Fibroblast of lung (primary cell): ENCODE measurements around the gene AP5M1. TPM values are rescaled to one million over a fixed set of nuclear protein-coding genes. Genes with fewer than 3 reads are reported as not detected.
A peak's percentile ranks its signal among the peaks of the same experiment; 100 is the strongest.

Experiments used
- DNase-seq, 2 donors: peaks; one replicate each; pipeline versions ENCODE4 v3.0.0 to v3.0.0-alpha.2; 2010; ENCODE audit warnings: low read depth in 2 of 2
- H2AFZ ChIP-seq: 2 replicates; pipeline ENCODE4 v1.5.1; 2012; ENCODE audit warnings: low read length, control low read depth, inconsistent platforms
- H3K27ac ChIP-seq: 2 replicates; pipeline ENCODE4 v1.5.1; 2011; ENCODE audit warnings: low read length, control low read depth; ENCODE audit not compliant: insufficient read depth
- H3K27me3 ChIP-seq: 2 replicates; pipeline ENCODE4 v1.5.1; 2011; ENCODE audit warnings: mild to moderate bottlenecking, low read length; ENCODE audit not compliant: control insufficient read depth, insufficient read depth
- H3K36me3 ChIP-seq: 2 replicates; pipeline ENCODE4 v1.5.1; 2011; ENCODE audit warnings: low read length; ENCODE audit not compliant: control insufficient read depth, insufficient read depth
- H3K4me1 ChIP-seq: 2 replicates; pipeline ENCODE4 v1.5.1; 2011; ENCODE audit warnings: low read length; ENCODE audit not compliant: control insufficient read depth, insufficient read depth; ENCODE audit errors: extremely low read depth
- H3K4me2 ChIP-seq: 2 replicates; pipeline ENCODE4 v1.5.1; 2011; ENCODE audit warnings: low read length, control low read depth; ENCODE audit not compliant: insufficient read depth; ENCODE audit errors: extremely low read depth
- H3K4me3 ChIP-seq, 4 experiments: fragments of 200-600 bp in 1 of 4; sonication (generic) in 1 of 4; replicated peaks in 1 of 4; 2 replicates each; pipeline ENCODE4 v1.5.1; 2011 to 2016; ENCODE audit warnings: low read length in 4 of 4, low read depth in 3 of 4, mild to moderate bottlenecking in 3 of 4, control low read depth in 2 of 4, inconsistent platforms in 1 of 4, mixed read lengths in 1 of 4; ENCODE audit not compliant: insufficient read depth in 1 of 4; ENCODE audit errors: control extremely low read depth in 1 of 4
- H3K79me2 ChIP-seq: 2 replicates; pipeline ENCODE4 v1.5.1; 2012; ENCODE audit warnings: mild to moderate bottlenecking, low read length, inconsistent platforms; ENCODE audit not compliant: control insufficient read depth, insufficient read depth
- H3K9ac ChIP-seq: 2 replicates; pipeline ENCODE4 v1.5.1; 2011; ENCODE audit warnings: mild to moderate bottlenecking, low read length, control low read depth; ENCODE audit not compliant: insufficient read depth
- H3K9me3 ChIP-seq: 2 replicates; pipeline ENCODE4 v1.5.1; 2012; ENCODE audit warnings: low read depth, low read length; ENCODE audit not compliant: control insufficient read depth, insufficient read depth
- H4K20me1 ChIP-seq: 2 replicates; pipeline ENCODE4 v1.5.1; 2011; ENCODE audit warnings: low read length; ENCODE audit not compliant: control insufficient read depth, insufficient read depth; ENCODE audit errors: extremely low read depth
- EZH2 ChIP-seq: IDR thresholded peaks from 2 replicates; pipeline ENCODE4 v1.5.1; 2012; ENCODE audit warnings: low read length, control low read depth, mild to moderate bottlenecking; ENCODE audit errors: missing control alignments
- polyA minus RNA-seq: library from RNA; depleted of rRNA, polyadenylated mRNA; stranded (reverse); fragments of >200 nt; gene quantifications from 2 replicates; pipeline ENCODE4 v1.2.3, GENCODE V29; 2011; ENCODE audit warnings: low replicate concordance
- polyA plus RNA-seq, 2 donors: library from polyadenylated mRNA; depleted of rRNA in 1 of 2; stranded (reverse) in 1 of 2; unstranded in 1 of 2; fragments of >200 nt; gene quantifications; 2 replicates each; pipeline ENCODE4 v1.2.1, GENCODE V29; 2011 to 2012; ENCODE audit warnings: missing spikeins in 1 of 2
- total RNA-seq: library from RNA; depleted of rRNA; stranded (reverse); fragments of >200 nt; gene quantifications from 2 replicates; pipeline ENCODE4 v1.2.1, GENCODE V29; 2014
- TF ChIP-seq, protein P1 (sequence below), 2 donors: IDR thresholded peaks in 1 of 2; conservative IDR thresholded peaks in 1 of 2; 1 replicate in 1 of 2; 2 replicates in 1 of 2; pipeline ENCODE4 v1.5.1; 2011 to 2012; ENCODE audit warnings: low read length in 2 of 2, control low read depth in 1 of 2, inconsistent platforms in 1 of 2, low read depth in 1 of 2, mild to moderate bottlenecking in 1 of 2

Gene AP5M1, protein sequence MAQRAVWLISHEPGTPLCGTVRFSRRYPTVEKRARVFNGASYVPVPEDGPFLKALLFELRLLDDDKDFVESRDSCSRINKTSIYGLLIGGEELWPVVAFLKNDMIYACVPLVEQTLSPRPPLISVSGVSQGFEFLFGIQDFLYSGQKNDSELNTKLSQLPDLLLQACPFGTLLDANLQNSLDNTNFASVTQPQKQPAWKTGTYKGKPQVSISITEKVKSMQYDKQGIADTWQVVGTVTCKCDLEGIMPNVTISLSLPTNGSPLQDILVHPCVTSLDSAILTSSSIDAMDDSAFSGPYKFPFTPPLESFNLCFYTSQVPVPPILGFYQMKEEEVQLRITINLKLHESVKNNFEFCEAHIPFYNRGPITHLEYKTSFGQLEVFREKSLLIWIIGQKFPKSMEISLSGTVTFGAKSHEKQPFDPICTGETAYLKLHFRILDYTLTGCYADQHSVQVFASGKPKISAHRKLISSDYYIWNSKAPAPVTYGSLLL
- 13.9 and 15.2 TPM in 2 replicates for total RNA-seq
- 28.8 and 40.2 TPM in 2 replicates for polyA plus RNA-seq
- polyA plus RNA-seq (2012): 16.4 and 21.5 TPM in 2 replicates
- polyA minus RNA-seq: 20.9 and 23.9 TPM in 2 replicates

DNA sequence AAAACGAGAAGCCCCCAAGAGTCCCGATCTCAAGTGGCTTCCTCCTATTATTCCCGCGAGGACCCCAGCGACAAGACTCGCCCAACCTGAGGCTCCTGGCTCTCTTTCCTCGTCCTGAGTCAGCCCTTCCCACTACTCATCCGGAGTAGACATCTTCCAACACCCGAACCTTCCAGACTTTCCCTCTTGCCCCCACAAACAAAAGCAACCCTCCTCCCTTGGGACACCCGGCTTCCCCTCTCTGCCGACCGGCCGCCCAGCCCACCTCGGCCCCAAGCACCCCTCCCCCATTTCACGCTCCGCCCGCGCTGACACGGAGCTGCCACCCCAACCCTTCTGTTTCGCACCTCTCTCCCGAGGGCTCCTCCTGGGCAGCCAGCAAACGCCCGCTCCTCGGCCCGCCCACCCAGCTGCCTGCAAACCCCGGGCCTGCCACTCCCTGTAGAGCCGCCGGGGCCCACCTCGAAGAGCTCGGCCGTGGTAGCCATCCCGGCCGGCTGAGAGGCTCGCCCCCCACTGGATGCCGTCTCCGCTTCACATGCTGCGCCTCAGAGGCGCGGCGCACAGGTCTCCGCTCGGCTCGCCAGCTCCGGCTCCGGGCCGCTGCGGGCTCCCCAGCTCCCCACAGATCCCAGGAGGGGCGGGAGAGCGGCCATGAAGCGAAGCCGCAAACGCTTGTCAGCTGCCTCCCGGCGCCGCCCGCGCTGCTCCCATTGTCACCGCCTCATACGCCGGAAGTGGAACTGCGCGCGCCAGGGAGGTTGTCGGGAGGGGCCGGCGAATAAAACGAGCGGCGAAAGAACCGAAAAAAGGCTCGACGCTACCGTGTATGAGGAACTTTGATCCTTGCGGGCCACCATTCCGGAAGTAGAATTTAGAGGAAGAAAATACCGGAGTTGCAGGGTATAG is at the start of gene AP5M1, which contains the start of gene EXOC5:
TSS of gene AP5M1 (plus strand) at position 811 of the 909 bp plus-strand sequence. CDS start 344 bp downstream, outside the sequence.
TSS of gene EXOC5 (minus strand) at position 745 of the 909 bp plus-strand sequence. CDS start at position 488, 257 bp downstream.
- Histone ChIP-seq H3K9me3 (no peaks in the 10 kb centered on the region), H3K27ac (peak within 1 kb of the TSS; percentile 76), H3K4me2 (peak within 1 kb of the TSS; percentile 88), H3K9ac (peak within 1 kb of the TSS; percentile 85), H3K36me3 (no peaks in the 10 kb centered on the region), H2AFZ (peak within 1 kb of the TSS; percentile 61), H4K20me1 (no peaks in the 10 kb centered on the region), H3K4me1 (no peaks in the 10 kb centered on the region), H3K27me3 (no peaks in the 10 kb centered on the region), H3K4me3 (peak within 1 kb of the TSS; percentile 29 to 100 (median 67)), H3K79me2 (peaks cover 72% of the 10 kb centered on the region)
- no peak for TF ChIP-seq EZH2
- TF ChIP-seq, protein P1, sequence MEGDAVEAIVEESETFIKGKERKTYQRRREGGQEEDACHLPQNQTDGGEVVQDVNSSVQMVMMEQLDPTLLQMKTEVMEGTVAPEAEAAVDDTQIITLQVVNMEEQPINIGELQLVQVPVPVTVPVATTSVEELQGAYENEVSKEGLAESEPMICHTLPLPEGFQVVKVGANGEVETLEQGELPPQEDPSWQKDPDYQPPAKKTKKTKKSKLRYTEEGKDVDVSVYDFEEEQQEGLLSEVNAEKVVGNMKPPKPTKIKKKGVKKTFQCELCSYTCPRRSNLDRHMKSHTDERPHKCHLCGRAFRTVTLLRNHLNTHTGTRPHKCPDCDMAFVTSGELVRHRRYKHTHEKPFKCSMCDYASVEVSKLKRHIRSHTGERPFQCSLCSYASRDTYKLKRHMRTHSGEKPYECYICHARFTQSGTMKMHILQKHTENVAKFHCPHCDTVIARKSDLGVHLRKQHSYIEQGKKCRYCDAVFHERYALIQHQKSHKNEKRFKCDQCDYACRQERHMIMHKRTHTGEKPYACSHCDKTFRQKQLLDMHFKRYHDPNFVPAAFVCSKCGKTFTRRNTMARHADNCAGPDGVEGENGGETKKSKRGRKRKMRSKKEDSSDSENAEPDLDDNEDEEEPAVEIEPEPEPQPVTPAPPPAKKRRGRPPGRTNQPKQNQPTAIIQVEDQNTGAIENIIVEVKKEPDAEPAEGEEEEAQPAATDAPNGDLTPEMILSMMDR (conservative IDR thresholded peaks at IDR 0.05 in 1 of 2, IDR thresholded peaks at IDR 0.05 in 1 of 2; ENCODE audit: low read depth in 1 of 2, low read length in 2 of 2): no peak
- DNase-seq: peak; percentile 94

DNA sequence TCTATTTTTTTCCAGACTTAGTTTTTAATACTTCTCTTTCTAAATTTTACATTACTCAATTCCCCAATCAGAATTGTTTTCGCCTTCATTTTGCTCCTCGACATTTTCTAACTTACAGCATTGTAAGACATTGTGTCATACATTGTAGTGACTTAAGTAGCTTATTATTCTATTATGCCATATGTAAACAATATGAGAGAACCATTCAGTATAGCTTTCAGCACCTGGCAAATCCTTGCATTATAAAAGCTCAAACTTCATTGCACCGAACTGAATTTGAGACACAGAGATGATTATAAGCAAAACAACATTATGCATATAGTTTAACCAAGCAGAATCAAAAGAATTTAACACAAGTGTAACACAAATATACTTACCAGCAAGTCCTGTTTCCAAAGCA is 46.8 kb upstream of the AP5M1 start:
- no peak overlapping the region for H3K9ac ChIP-seq
- no peak for TF ChIP-seq EZH2
- TF ChIP-seq, protein P1 (conservative IDR thresholded peaks at IDR 0.05 in 1 of 2, IDR thresholded peaks at IDR 0.05 in 1 of 2; ENCODE audit: low read depth in 1 of 2, low read length in 2 of 2): no peak

More for the DNA sequence above, 46.8 kb upstream of the AP5M1 start:
- Histone ChIP-seq H3K4me2 (no peak overlapping the region), H3K4me1 (no peaks in the 10 kb centered on the region), H3K4me3 (no peak overlapping the region), H2AFZ (no peak overlapping the region), H3K27ac (no peak overlapping the region), H3K27me3 (no peaks in the 10 kb centered on the region), H3K79me2 (no peaks in the 10 kb centered on the region), H3K9me3 (no peaks in the 10 kb centered on the region), H3K36me3 (peaks cover 3% of the 10 kb centered on the region), H4K20me1 (no peaks in the 10 kb centered on the region)
- DNase-seq: no peak
